GM12878 (cell line): Measurements from ENCODE around the gene MPZL3. TPM values are rescaled to one million over a fixed set of nuclear protein-coding genes. Genes with fewer than 3 reads are reported as not detected.

Experiments
- ATAC-seq: fragments of 200-7000 bp; cut with Tn5 transposase; 3 replicates; pipeline ENCODE4 v1.9.1; 2020; ENCODE audit warnings: mild to moderate bottlenecking, moderate library complexity
- BruUV-seq: library from RNA; stranded (reverse); fragments of 400-500 nt; replicated peaks from 2 replicates; lab custom pipeline; 2021; lab: Mats Ljungman, UMichigan
- CTCF ChIA-PET: fragments of 300-600 bp; sonication (Branson Sonifier 250); formaldehyde crosslinking; extraction: SDS; loops from one replicate; lab custom pipeline; 2021; ENCODE audit warnings: inconsistent platforms; lab: Yijun Ruan, JAX
- POLR2A ChIA-PET: fragments of 350-600 bp; formaldehyde crosslinking; extraction: SDS; loops from one replicate; lab custom pipeline; 2021; ENCODE audit warnings: inconsistent platforms; lab: Charles Lee
- RAD21 ChIA-PET: fragments of 300-600 bp; sonication (Branson Sonifier 250); formaldehyde crosslinking; loops from one replicate; lab custom pipeline; 2023; ENCODE audit warnings: antibody characterized with exemption; ENCODE audit not compliant: unreplicated experiment; lab: Charles Lee
- SMC1A ChIA-PET: fragments of 300-600 bp; sonication (Branson Sonifier 250); formaldehyde crosslinking; loops from one replicate; lab custom pipeline; 2023; ENCODE audit not compliant: unreplicated experiment, uncharacterized antibody; lab: Charles Lee
- DNase-seq: peaks from one replicate; pipeline ENCODE4 v3.0.0-alpha.2; 2011; ENCODE audit warnings: low read depth, low spot score
- FAIRE-seq: peaks from 3 replicates; lab custom pipeline; 2011; peaks lifted over from hg19 to GRCh38; lab: Jason Lieb, UNC
- H2AFZ ChIP-seq: 2 replicates; pipeline ENCODE4 v1.6.0; 2011; ENCODE audit warnings: low read depth, low read length, control low read depth; ENCODE audit not compliant: control insufficient read depth
- H3K27ac ChIP-seq: 2 replicates; pipeline ENCODE4 v1.5.1; 2011; ENCODE audit warnings: control low read depth; ENCODE audit not compliant: control insufficient read depth, insufficient read depth
- H3K27me3 ChIP-seq, 2 experiments: replicated peaks in 1 of 2; 2 replicates each; pipeline versions ENCODE4 v1.6.0 to v1.6.1; 2011; ENCODE audit warnings: low read length in 1 of 2; ENCODE audit not compliant: control insufficient read depth in 2 of 2, insufficient read depth in 2 of 2
- H3K36me3 ChIP-seq, 2 experiments: 2 replicates each; pipeline ENCODE4 v1.5.1; 2011; ENCODE audit warnings: low read length in 1 of 2; ENCODE audit not compliant: control insufficient read depth in 2 of 2, insufficient read depth in 2 of 2
- H3K4me1 ChIP-seq: 2 replicates; pipeline ENCODE4 v1.6.1; 2011; ENCODE audit warnings: mild to moderate bottlenecking, low read length, moderate library complexity, mixed read lengths; ENCODE audit not compliant: control insufficient read depth, insufficient read depth
- H3K4me2 ChIP-seq: 2 replicates; pipeline ENCODE4 v1.6.0; 2011; ENCODE audit warnings: control low read depth; ENCODE audit not compliant: control insufficient read depth, insufficient read depth
- H3K4me3 ChIP-seq: fragments of 200-600 bp; sonication (generic); 2 replicates; pipeline ENCODE4 v1.5.1; 2016
- H3K79me2 ChIP-seq: 2 replicates; pipeline ENCODE4 v1.6.0; 2011; ENCODE audit warnings: low read length; ENCODE audit not compliant: control insufficient read depth, insufficient read depth
- H3K9ac ChIP-seq: 2 replicates; pipeline ENCODE4 v1.8.0; 2011; ENCODE audit warnings: low read length, control low read depth, mixed read lengths; ENCODE audit not compliant: control insufficient read depth, insufficient read depth
- H3K9me3 ChIP-seq: replicated peaks from 3 replicates; pipeline ENCODE4 v1.5.1; 2011; ENCODE audit warnings: mild to moderate bottlenecking, low read length; ENCODE audit not compliant: control insufficient read depth, insufficient read depth
- H4K20me1 ChIP-seq: 2 replicates; pipeline ENCODE4 v1.6.0; 2011; ENCODE audit not compliant: control insufficient read depth, insufficient read depth
- HDAC6 ChIP-seq: fragments of 200-600 bp; sonication (generic); IDR thresholded peaks from one replicate; pipeline ENCODE4 v1.8.0; 2017; ENCODE audit warnings: antibody characterized with exemption; ENCODE audit not compliant: unreplicated experiment
- NRF1 ChIP-seq: conservative IDR thresholded peaks from 2 replicates; pipeline ENCODE4 v1.6.1; 2011; ENCODE audit warnings: mild to moderate bottlenecking, low read depth, low read length, improper control_type of control experiment
- SPI1 ChIP-seq: IDR thresholded peaks from 2 replicates; pipeline ENCODE4 v1.6.1; 2011; ENCODE audit warnings: low read depth, mild to moderate bottlenecking, low read length, moderate library complexity, borderline replicate concordance; ENCODE audit not compliant: insufficient read depth
- SREBF2 ChIP-seq: IDR thresholded peaks from 2 replicates; pipeline ENCODE4 v1.6.1; 2012; ENCODE audit warnings: mild to moderate bottlenecking, low read length
- ZNF384 ChIP-seq: IDR thresholded peaks from 2 replicates; pipeline ENCODE4 v1.6.1; 2012; ENCODE audit warnings: low read depth, mild to moderate bottlenecking, low read length, improper control_type of control experiment, borderline replicate concordance
- WGBS: methylation state at CpG from one replicate; pipeline ENCODE4 v1.1.6; 2016; ENCODE audit warnings: low lambda C conversion rate; ENCODE audit not compliant: insufficient replicate concordance, insufficient coverage; ENCODE audit errors: missing lambda C conversion rate; 5-methylcytosine and 5-hydroxymethylcytosine counted together
- in situ Hi-C: fragments of 300-500 bp; cut with MboI; formaldehyde crosslinking; loops from 9 replicates; pipeline ENCODE4 v1.14.3; 2018; ENCODE audit warnings: mixed read lengths
- intact Hi-C: fragments of 100-400 bp; cut with micrococcal nuclease; formaldehyde crosslinking; loops from one replicate; pipeline ENCODE4 v1.14.2; 2022; ENCODE audit not compliant: unreplicated experiment
- polyA plus RNA-seq, 11 experiments: library from polyadenylated mRNA; depleted of rRNA in 4 of 11; unstranded in 6 of 11; stranded (reverse) in 5 of 11; fragments of >200 nt; fragmentation: Nextera tagmentation in 4 of 11; fragmentation: Illumina TruSeq in 1 of 11; extraction: Ambion mirVana in 4 of 11; extraction: Trizol in 1 of 11; gene quantifications; 1 replicate in 1 of 11; 2 replicates in 10 of 11; pipeline versions ENCODE4 v1.2.1 to v1.2.3, GENCODE V29; 2011 to 2016; ENCODE audit warnings: inconsistent platforms in 2 of 11, missing spikeins in 2 of 11, low read depth in 1 of 11
- total RNA-seq, 4 experiments: library from RNA; depleted of rRNA in 3 of 4; stranded (reverse); fragments of >200 nt in 3 of 4; fragmentation: Illumina TruSeq in 1 of 4; extraction: Trizol in 1 of 4; gene quantifications; 2 replicates each; pipeline versions ENCODE4 v1.2.1 to v1.2.3, GENCODE V29; 2013 to 2021
- TF ChIP-seq, protein P1 (sequence below): fragments of 450-650 bp; IDR thresholded peaks from 2 replicates; pipeline ENCODE4 v1.6.1; 2016; ENCODE audit warnings: mild to moderate bottlenecking, moderate library complexity, borderline replicate concordance

Gene MPZL3
- total and polyA plus RNA-seq, 10 of the 15 experiments (the other 5 are each of a cell fraction or from before 2014, with no cell fraction given) = 2.1 to 7.5 (median 6.2) TPM

- TF ChIP-seq HDAC6 = no peak
- TF ChIP-seq, protein P1, sequence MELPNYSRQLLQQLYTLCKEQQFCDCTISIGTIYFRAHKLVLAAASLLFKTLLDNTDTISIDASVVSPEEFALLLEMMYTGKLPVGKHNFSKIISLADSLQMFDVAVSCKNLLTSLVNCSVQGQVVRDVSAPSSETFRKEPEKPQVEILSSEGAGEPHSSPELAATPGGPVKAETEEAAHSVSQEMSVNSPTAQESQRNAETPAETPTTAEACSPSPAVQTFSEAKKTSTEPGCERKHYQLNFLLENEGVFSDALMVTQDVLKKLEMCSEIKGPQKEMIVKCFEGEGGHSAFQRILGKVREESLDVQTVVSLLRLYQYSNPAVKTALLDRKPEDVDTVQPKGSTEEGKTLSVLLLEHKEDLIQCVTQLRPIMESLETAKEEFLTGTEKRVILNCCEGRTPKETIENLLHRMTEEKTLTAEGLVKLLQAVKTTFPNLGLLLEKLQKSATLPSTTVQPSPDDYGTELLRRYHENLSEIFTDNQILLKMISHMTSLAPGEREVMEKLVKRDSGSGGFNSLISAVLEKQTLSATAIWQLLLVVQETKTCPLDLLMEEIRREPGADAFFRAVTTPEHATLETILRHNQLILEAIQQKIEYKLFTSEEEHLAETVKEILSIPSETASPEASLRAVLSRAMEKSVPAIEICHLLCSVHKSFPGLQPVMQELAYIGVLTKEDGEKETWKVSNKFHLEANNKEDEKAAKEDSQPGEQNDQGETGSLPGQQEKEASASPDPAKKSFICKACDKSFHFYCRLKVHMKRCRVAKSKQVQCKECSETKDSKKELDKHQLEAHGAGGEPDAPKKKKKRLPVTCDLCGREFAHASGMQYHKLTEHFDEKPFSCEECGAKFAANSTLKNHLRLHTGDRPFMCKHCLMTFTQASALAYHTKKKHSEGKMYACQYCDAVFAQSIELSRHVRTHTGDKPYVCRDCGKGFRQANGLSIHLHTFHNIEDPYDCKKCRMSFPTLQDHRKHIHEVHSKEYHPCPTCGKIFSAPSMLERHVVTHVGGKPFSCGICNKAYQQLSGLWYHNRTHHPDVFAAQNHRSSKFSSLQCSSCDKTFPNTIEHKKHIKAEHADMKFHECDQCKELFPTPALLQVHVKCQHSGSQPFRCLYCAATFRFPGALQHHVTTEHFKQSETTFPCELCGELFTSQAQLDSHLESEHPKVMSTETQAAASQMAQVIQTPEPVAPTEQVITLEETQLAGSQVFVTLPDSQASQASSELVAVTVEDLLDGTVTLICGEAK = no peak
Observed at GRCh38 chr11:118206391-118207031, 45.7 kb downstream of the MPZL3 start (continued).

GRCh38 chr11:118205606-118206378 is 46.4 kb downstream of the MPZL3 start:
- Histone ChIP-seq H3K27me3 (no peaks in the 10 kb centered on the region), H3K79me2 (no peaks in the 10 kb centered on the region), H3K9me3 (no peaks in the 10 kb centered on the region; the same call in 2 of the 3 replicates), H3K9ac (no peak overlapping the region), H3K27ac (no peak overlapping the region), H3K4me1 (peaks cover 6% of the 10 kb centered on the region; the same call in 1 of the 2 replicates), H3K4me3 (no peak overlapping the region), H4K20me1 (no peaks in the 10 kb centered on the region), H3K36me3 (no peaks in the 10 kb centered on the region; a peak in 1 of 4 replicates)
- ChIA-PET CTCF (interaction anchor here (1.0 kb wide), 2 partner anchors 7 to 10 kb away, joined by 4 to 5 read pairs; no protein-coding TSS in a partner anchor), SMC1A (interaction anchor here (1.0 to 1.5 kb wide), 3 partner anchors 10 to 85 kb away, joined by 3 to 6 read pairs (median 3); no protein-coding TSS in a partner anchor), POLR2A (no interaction called here), RAD21 (interaction anchor here (2.1 kb wide), 1 partner anchor 9 kb away, joined by 8 read pairs; no protein-coding TSS in a partner anchor)
- 66% methylated on average over 9 of the region's 9 CpGs for WGBS
- ATAC-seq (no peak), DNase-seq (no peak), FAIRE-seq (no peak)
- in situ Hi-C loops = no loop called here
- no TSS peak for BruUV-seq
- TF ChIP-seq SREBF2 = no peak
- no peak for TF ChIP-seq NRF1
- TF ChIP-seq SPI1 = no peak
- TF ChIP-seq ZNF384 = no peak
- TF ChIP-seq, all 136 proteins: peak for 0
- intact Hi-C loops = no loop called here
- Histone ChIP-seq H3K4me2 (no peak overlapping the region), H2AFZ (no peak overlapping the region)
